Endothelial cell of umbilical vein (primary cell): ENCODE measurements around the gene AIG1. TPM values are rescaled to one million over a fixed set of nuclear protein-coding genes. Genes with fewer than 3 reads are reported as not detected.

Experiments
- BruUV-seq: library from RNA; stranded (reverse); fragments of 400-500 nt; replicated peaks from 2 replicates; lab custom pipeline; 2021; lab: Mats Ljungman, UMichigan
- CTCF ChIA-PET: fragments of 300-600, 350-600 bp; sonication (Branson Sonifier 250); formaldehyde crosslinking; loops from one replicate; lab custom pipeline; 2021; ENCODE audit warnings: antibody characterized with exemption, inconsistent platforms; lab: Charles Lee
- POLR2A ChIA-PET: fragments of 300-600, 350-600 bp; sonication (Branson Sonifier 250); formaldehyde crosslinking; loops from one replicate; lab custom pipeline; 2021; ENCODE audit warnings: antibody characterized with exemption, inconsistent platforms; lab: Charles Lee
- DNase-seq: peaks from one replicate; pipeline ENCODE4 v3.0.0-alpha.2; 2011; ENCODE audit warnings: low read depth, low spot score
- FAIRE-seq: peaks from 2 replicates; lab custom pipeline; 2011; peaks lifted over from hg19 to GRCh38; lab: Jason Lieb, UNC
- H2AFZ ChIP-seq: 2 replicates; pipeline ENCODE4 v1.6.0; 2012; ENCODE audit warnings: low read depth, low read length, control low read depth, inconsistent platforms
- H3K27ac ChIP-seq: 2 replicates; pipeline ENCODE4 v1.5.1; 2011; ENCODE audit warnings: low read depth, mild to moderate bottlenecking, control low read depth, low read length, moderate library complexity; ENCODE audit not compliant: insufficient read depth
- H3K27me3 ChIP-seq, 2 experiments: 2 replicates each; pipeline versions ENCODE4 v1.6.0 to v1.6.1; 2011; ENCODE audit warnings: low read length in 2 of 2, mixed read lengths in 1 of 2; ENCODE audit not compliant: control insufficient read depth in 2 of 2, insufficient read depth in 2 of 2
- H3K36me3 ChIP-seq, 2 experiments: 2 replicates in 1 of 2; 3 replicates in 1 of 2; pipeline ENCODE4 v1.5.1; 2011; ENCODE audit warnings: low read length in 2 of 2, mild to moderate bottlenecking in 1 of 2, moderate library complexity in 1 of 2; ENCODE audit not compliant: control insufficient read depth in 2 of 2, insufficient read depth in 2 of 2; ENCODE audit errors: extremely low read depth in 1 of 2
- H3K4me1 ChIP-seq: 3 replicates; pipeline ENCODE4 v1.5.1; 2011; ENCODE audit warnings: mild to moderate bottlenecking, low read length; ENCODE audit not compliant: control insufficient read depth, insufficient read depth; ENCODE audit errors: extremely low read depth
- H3K4me2 ChIP-seq: 2 replicates; pipeline ENCODE4 v1.6.1; 2011; ENCODE audit warnings: low read length, control low read depth, mixed read lengths; ENCODE audit not compliant: insufficient read depth
- H3K4me3 ChIP-seq, 3 experiments: fragments of 200-600 bp in 1 of 3; sonication (generic), shearing (Covaris generic) in 1 of 3; replicated peaks in 1 of 3; 2 replicates each; pipeline ENCODE4 v1.5.1; 2011 to 2016; ENCODE audit warnings: control low read depth in 3 of 3, low read length in 3 of 3, mild to moderate bottlenecking in 2 of 3, inconsistent platforms in 1 of 3, low read depth in 1 of 3, moderate library complexity in 1 of 3; ENCODE audit not compliant: insufficient read depth in 1 of 3
- H3K79me2 ChIP-seq: 2 replicates; pipeline ENCODE4 v1.6.0; 2012; ENCODE audit warnings: low read length, inconsistent platforms; ENCODE audit not compliant: control insufficient read depth, insufficient read depth
- H3K9ac ChIP-seq: replicated peaks from 2 replicates; pipeline ENCODE3; 2011; ENCODE audit warnings: low read length, control low read depth; ENCODE audit not compliant: insufficient read depth; ENCODE audit errors: extremely low read depth
- H3K9me1 ChIP-seq: replicated peaks from 3 replicates; pipeline ENCODE4 v1.6.0; 2011; ENCODE audit warnings: mild to moderate bottlenecking, low read length; ENCODE audit not compliant: control insufficient read depth, insufficient read depth; ENCODE audit errors: extremely low read depth
- H3K9me3 ChIP-seq: replicated peaks from 2 replicates; pipeline ENCODE4 v1.5.1; 2012; ENCODE audit warnings: low read length, inconsistent platforms; ENCODE audit not compliant: control insufficient read depth, insufficient read depth
- H4K20me1 ChIP-seq: replicated peaks from 2 replicates; pipeline ENCODE3; 2011; ENCODE audit warnings: mild to moderate bottlenecking, low read length; ENCODE audit not compliant: control insufficient read depth, insufficient read depth; ENCODE audit errors: extremely low read depth
- EZH2 ChIP-seq: IDR thresholded peaks from 2 replicates; pipeline ENCODE4 v1.6.1; 2012; ENCODE audit warnings: borderline replicate concordance, low read depth, mild to moderate bottlenecking, moderate library complexity, low read length, inconsistent platforms; ENCODE audit not compliant: severe bottlenecking
- FOS ChIP-seq: IDR thresholded peaks from 2 replicates; pipeline ENCODE4 v1.6.1; 2011; ENCODE audit warnings: mild to moderate bottlenecking, low read length, moderate library complexity, borderline replicate concordance; ENCODE audit not compliant: insufficient read depth
- GATA2 ChIP-seq: IDR thresholded peaks from 2 replicates; pipeline ENCODE4 v1.7.0; 2011; ENCODE audit warnings: low read depth, mild to moderate bottlenecking, moderate library complexity, mixed read lengths, low read length; ENCODE audit not compliant: insufficient read length, insufficient read depth
- JUN ChIP-seq: IDR thresholded peaks from 2 replicates; pipeline ENCODE4 v1.6.1; 2011; ENCODE audit warnings: borderline replicate concordance, low read depth; ENCODE audit not compliant: insufficient read length, insufficient read depth
- MYC ChIP-seq: IDR thresholded peaks from one replicate; pipeline ENCODE4 v1.6.1; 2011; ENCODE audit warnings: mild to moderate bottlenecking, low read depth, low read length
- POLR2A ChIP-seq: IDR thresholded peaks from 2 replicates; pipeline ENCODE4 v1.6.1; 2012; ENCODE audit warnings: low read depth, mild to moderate bottlenecking, control low read depth, low read length
- POLR2AphosphoS5 ChIP-seq: IDR thresholded peaks from 2 replicates; pipeline ENCODE4 v1.6.1; 2012; ENCODE audit warnings: low read depth, mild to moderate bottlenecking, control low read depth, low read length, moderate library complexity; ENCODE audit not compliant: insufficient read depth
- dilution Hi-C: fragments of 300-500 bp; cut with MboI; formaldehyde crosslinking; loops from one replicate; pipeline ENCODE4 v1.15.0; 2019; ENCODE audit warnings: low sequenced_read_pairs; ENCODE audit not compliant: extremely low pct_ligation_motif_present
- intact Hi-C: fragments of 100-400 bp; cut with micrococcal nuclease; formaldehyde crosslinking; loops from one replicate; pipeline ENCODE4 v1.10.0; 2022
- polyA plus RNA-seq, 4 experiments: library from polyadenylated mRNA; depleted of rRNA in 3 of 4; stranded (reverse) in 3 of 4; unstranded in 1 of 4; fragments of >200 nt; gene quantifications; 2 replicates each; pipeline versions ENCODE4 v1.2.1 to v1.2.3, GENCODE V29; 2011 to 2012; ENCODE audit warnings: missing spikeins in 1 of 4
- total RNA-seq: library from RNA; stranded (reverse); gene quantifications from 2 replicates; pipeline ENCODE4 v1.2.3, GENCODE V29; 2021
- TF ChIP-seq, protein P1 (sequence below): IDR thresholded peaks from 2 replicates; pipeline ENCODE4 v1.6.1; 2011; ENCODE audit not compliant: insufficient read depth, insufficient read length
- TF ChIP-seq, protein P2 (sequence below), 2 donors: IDR thresholded peaks; 1 replicate in 1 of 2; 2 replicates in 1 of 2; pipeline ENCODE4 v1.5.1; 2011; ENCODE audit warnings: low read length in 2 of 2, mild to moderate bottlenecking in 2 of 2, moderate library complexity in 2 of 2, control low read depth in 1 of 2, inconsistent platforms in 1 of 2, low read depth in 1 of 2; ENCODE audit not compliant: insufficient read depth in 1 of 2; ENCODE audit errors: extremely low read depth in 1 of 2

AIG1 gene
- total and polyA plus RNA-seq, 2 donors (not counting 3 experiments of a cell fraction or from before 2014, with no cell fraction given) = 17.7 to 22.7 TPM

DNA sequence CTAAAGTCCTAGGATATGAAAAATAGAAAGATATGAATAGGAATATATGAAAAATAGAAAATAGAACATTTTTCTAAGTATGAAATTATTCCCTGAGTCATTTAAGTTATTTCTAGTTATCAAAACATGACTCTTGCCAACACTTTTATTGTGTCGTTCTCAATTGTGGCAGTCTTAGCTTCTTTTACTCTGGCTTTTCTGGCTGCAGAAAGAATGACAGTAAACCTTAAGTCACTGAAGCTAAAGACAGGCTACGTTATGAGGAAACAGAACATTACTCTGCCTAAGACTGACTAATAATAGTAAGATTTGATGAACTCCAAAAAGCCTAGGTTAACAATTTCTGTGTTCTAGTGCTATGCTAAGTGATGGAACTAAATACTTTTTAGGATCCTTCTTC, 74.6 kb downstream of the AIG1 start:
- Histone ChIP-seq H3K27ac (no peak overlapping the region), H4K20me1 (no peaks in the 10 kb centered on the region), H3K36me3 (no peaks in the 10 kb centered on the region), H3K9me1 (no peaks in the 10 kb centered on the region), H2AFZ (no peak overlapping the region), H3K4me2 (no peak overlapping the region), H3K27me3 (no peaks in the 10 kb centered on the region), H3K4me1 (peaks cover 6% of the 10 kb centered on the region), H3K79me2 (no peaks in the 10 kb centered on the region), H3K4me3 (no peak overlapping the region), H3K9me3 (no peaks in the 10 kb centered on the region), H3K9ac (no peak overlapping the region)
- intact Hi-C loops (no loop called here), dilution Hi-C loops (no loop called here)
- TF ChIP-seq EZH2 = no peak
- no peak for TF ChIP-seq JUN
- TF ChIP-seq, protein P1, sequence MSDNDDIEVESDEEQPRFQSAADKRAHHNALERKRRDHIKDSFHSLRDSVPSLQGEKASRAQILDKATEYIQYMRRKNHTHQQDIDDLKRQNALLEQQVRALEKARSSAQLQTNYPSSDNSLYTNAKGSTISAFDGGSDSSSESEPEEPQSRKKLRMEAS = no peak
- no peak for TF ChIP-seq MYC
- TF ChIP-seq GATA2 = no peak
- TF ChIP-seq POLR2A = no peak
- TF ChIP-seq FOS = no peak
- TF ChIP-seq, protein P2, sequence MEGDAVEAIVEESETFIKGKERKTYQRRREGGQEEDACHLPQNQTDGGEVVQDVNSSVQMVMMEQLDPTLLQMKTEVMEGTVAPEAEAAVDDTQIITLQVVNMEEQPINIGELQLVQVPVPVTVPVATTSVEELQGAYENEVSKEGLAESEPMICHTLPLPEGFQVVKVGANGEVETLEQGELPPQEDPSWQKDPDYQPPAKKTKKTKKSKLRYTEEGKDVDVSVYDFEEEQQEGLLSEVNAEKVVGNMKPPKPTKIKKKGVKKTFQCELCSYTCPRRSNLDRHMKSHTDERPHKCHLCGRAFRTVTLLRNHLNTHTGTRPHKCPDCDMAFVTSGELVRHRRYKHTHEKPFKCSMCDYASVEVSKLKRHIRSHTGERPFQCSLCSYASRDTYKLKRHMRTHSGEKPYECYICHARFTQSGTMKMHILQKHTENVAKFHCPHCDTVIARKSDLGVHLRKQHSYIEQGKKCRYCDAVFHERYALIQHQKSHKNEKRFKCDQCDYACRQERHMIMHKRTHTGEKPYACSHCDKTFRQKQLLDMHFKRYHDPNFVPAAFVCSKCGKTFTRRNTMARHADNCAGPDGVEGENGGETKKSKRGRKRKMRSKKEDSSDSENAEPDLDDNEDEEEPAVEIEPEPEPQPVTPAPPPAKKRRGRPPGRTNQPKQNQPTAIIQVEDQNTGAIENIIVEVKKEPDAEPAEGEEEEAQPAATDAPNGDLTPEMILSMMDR (IDR thresholded peaks at IDR 0.05; ENCODE audit: extremely low read depth in 1 of 2, insufficient read depth in 1 of 2, low read depth in 1 of 2, low read length in 2 of 2) = no peak
- TF ChIP-seq POLR2AphosphoS5 = no peak
- FAIRE-seq (no peak), DNase-seq (peak; percentile 49)
- POLR2A ChIA-PET = no interaction called here
- CTCF ChIA-PET = interaction anchor here (1.0 to 1.7 kb wide), 3 partner anchors 9 to 97 kb away, joined by 3 to 6 read pairs (median 4); no protein-coding TSS in a partner anchor
- no TSS peak for BruUV-seq
